GM19467 (cell line): Measurements from ENCODE around the gene RING1.

Source experiments
- ATAC-seq: cut with Tn5 transposase; IDR thresholded peaks from one replicate; pipeline ENCODE4 v1.9.1; 2021; ENCODE audit warnings: mild to moderate bottlenecking, moderate library complexity; ENCODE audit not compliant: unreplicated experiment

RING1 gene

DNA sequence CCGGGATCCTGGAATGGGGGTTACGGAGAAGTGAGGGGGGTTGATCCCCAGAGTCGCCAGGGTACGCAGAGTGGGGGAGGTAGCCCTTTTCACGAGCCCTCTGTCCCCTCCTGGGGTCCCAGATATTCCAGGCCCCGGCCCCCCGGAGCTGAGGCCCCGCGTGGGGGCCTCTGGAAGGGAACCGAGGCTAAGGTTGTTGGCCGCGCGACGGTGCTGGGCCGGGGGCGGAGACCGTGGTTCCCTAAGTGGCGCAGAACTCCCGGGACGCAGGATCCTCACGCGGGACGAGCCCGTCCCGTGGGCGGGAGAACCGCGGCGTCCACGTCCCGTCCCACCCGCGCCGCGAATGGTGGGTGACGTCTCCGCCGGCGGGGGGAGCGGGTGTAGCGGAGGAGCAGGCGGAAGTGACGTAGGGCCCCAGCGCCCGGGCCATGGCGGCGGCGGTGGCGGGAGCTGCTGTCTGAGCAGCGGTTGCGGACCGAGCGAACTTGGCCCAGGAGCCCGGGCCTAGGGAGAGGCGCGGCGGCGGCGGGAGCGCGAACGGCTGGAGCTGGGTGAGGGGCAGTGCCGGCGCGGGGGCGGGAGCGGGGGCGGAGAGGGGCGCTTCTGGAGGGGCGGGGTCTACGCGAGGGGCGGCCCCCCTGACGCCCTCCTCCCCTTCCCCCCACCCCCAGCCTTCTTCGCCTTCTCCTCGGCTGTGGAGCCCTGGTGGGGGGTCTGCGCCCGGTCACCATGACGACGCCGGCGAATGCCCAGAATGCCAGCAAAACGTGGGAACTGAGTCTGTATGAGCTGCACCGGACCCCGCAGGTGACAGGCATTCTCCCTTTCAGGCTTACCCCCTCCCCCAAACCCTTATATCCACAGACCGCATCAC lies at the start of gene RING1:
Gene RING1 (plus strand): TSS at position 410 of the 877 bp plus-strand sequence. CDS start 323 bp downstream, at position 733.
- peak; percentile 46 for ATAC-seq

DNA sequence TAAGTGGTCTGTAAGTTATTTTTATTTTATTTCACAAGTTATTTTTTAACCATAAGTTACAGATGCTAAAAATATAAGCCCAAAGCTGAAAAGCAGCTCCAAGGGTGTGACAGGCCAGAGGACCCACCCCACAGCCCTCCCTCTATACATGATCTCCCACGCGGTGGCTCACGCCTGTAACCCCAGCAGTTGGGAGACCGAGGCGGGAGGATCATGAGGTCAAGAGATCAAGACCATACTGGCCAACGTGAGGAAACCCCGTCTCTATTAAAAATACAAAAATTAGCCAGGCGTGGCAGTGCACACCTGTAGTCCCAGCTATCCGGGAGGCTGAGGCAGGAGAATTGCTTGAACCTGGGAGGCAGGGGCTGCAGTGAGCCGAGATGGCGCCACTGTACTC lies 48.2 kb upstream of the RING1 start:
- ATAC-seq: no peak

DNA sequence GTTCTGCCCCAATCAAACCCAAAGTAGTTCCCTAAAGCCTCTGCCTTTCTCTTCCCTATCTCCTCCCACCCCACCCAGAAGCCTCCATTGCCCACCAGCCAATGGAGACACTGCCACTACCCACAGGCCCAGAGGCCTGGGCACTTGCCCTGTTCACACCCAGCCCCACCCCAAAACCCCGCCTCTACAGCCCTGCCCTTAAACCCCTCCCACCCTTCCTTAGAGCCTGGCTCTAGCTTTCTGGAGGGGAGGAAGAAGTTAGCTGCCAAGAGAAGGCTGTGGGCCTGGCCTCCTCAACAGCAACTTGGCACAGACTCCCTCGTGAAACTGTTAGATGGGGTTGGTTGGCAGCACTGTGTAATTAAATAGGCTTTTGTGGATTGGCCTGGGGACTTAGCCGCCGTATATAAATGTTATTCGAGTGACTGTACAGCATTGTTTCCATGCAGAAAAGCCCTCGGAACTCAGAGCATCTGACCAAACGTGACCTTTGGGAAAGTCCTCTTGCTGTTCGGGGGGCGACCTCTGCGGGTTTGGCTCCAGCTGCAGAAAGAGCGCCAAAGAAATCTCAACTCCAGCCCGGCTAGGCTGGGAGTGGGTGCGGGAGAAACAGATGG lies 47.5 kb upstream of the RING1 start:
- no peak for ATAC-seq

DNA sequence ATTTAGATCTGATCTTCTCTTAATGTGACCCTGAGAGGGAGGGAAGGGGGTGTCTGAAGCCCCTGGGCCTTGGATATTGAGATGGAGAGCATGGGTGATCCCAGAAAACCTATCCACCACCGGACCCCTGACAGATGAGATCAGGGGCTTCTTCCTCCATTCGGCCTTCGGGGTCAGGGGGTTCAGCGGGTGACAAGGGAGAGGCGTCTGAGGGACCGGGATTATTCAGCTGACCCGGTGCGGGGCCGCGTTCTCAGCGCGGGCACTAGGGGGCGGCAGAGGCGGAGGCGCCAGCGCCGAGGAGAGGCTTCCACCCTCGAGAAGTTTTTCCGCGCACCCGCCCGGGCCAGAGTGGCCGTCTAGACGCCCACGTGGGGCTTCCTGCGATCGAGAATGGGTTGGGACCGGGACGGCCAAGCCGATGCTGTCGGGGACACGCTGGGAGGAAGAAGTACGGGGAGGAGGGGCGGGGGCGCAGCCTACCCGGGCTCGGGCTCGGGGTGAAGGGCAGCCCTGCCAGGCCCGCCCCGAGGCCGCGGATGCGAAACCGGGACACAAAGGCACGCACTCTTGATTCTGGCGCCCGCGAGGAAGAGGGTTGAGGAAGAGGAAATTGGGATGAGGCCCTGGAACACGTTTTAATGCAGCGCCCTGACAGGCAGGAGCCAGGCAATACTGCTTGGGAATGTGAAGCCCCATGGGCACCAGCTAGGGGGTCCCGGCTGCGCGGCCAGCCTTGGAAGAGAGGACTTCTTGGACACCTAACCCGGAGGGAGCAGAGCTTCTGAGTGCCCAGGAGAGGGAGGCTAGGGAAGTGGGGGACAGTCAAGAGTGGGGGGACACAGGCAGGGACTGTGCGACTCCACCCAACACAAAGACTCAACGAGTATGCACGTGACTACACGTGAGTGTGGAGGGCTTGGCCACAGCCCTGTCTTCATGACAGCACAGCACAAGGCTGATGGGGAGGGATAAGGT lies 46.7 kb upstream of the RING1 start:
- peak; percentile 60 for ATAC-seq

DNA sequence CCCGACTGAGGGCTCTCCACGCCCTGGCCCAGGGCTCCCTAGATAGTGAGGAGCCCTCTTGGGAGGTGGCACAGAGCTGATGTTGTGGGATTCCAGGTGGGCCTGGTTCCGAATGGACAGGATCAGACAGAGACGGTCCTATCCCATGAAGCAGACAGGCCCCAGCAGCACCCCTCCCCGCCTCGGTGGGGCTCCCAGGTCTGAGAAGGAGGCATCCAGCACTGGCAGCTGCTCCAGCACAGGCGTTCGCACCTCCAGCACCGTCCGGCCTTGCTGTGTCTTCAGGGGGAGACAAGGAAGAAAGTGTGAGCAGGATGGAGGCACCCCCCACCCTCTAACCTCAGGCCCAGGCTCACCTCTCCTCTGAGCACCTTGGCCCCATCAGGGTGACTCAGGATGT lies 44.8 kb upstream of the RING1 start:
- no peak for ATAC-seq

GRCh38 chr6:33164176-33164575 lies 44.1 kb upstream of the RING1 start:
- no peak for ATAC-seq

GRCh38 chr6:33164665-33165373 lies 43.5 kb upstream of the RING1 start:
- ATAC-seq: no peak

DNA sequence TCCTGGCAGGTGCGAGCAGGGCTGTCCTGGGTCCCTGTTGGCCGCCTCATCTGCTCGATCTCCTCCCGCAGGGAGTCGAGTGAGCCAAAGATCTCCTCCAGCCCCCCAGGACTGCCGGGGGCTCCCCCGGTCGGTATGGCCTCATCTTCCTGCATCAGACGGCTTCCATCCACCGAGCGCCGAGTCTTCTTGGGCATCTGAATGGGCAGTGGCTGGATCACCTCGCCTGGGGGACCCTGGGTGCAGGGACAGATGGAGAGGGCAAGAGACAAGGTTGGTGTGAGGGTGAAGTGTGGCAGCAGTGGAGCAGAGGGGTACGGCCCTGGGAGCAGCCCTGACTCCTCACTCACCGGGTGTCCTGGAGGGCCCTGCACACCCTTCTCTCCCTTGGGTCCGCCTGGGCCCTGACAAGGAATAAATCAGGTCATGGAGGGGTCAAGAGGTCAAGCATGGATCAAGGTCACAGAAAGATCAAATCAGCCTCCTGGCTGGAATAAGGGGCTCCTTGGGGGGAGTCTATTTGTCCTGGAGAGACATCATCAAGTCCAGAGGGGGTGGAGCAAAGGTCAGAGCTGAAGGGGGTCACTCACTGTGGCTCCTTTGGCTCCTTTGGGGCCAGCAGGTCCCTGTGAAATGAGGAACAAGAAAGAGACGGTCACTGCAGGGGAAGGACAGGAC lies 42.6 kb upstream of the RING1 start:
- no peak for ATAC-seq

GRCh38 chr6:33166363-33166762 lies 41.9 kb upstream of the RING1 start:
- ATAC-seq: no peak

DNA sequence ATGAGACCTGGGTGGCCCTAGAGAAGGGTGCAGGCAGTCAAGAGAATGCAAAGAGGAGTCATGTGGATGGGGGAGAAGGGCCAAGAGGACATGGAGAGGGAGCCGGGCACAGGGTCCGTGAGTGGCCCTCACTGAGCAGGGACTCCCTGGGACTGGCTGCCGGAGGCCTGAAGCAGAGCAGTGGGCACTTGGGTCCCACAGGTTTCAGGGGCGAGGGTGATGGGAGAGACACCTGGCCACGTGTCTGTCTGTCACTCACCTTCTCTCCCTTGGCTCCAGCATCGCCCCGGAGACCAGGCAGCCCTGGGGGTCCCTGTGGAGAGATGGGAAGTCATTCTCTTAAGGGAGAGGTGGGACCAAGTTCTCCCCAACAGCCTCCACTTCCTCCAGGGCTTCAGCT lies 41.5 kb upstream of the RING1 start:
- no peak for ATAC-seq

DNA sequence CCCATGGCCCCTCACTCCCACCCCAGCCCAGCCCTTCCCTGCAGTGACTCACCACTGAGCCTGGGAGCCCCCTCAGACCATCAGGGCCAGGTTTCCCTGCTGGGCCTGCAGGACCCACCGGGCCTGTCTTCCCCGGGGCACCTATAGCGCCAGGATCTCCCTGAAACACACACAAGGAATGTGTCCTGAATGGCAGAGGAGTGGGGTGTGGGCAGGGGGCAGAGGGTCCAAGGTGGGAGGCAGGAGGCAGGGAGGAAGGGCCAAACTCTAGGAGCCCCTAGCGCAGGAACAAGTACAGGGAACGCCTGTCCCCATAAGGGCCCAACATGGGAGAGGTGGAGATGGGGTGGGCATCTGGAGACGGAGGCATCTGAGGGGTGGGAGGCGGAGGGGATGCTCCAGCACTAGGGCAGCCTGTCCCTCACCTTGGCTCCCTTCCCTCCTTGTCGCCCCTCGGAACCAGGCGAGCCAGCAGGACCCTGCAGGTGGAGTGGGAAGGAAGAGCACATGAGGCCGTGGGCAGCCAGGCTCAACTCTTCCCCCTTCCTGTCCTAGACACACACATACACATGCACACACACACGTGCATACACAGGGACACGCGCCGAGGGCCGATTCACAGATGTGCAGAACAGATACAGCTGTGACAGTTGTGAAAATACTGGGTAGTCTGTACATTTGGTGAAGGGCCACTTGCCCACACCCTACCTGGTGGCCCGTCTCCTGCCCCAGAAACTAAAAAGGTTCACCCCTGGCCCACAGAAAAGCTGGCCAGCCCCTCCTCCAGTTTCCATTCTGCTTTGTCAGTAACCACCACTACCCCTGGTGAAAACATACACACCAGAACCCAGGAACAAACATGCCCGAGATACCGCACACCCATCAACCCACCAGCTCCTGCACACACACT lies 40.7 kb upstream of the RING1 start:
- ATAC-seq: no peak

- ATAC-seq: no peak
These were observed 40.1 kb upstream of the RING1 start for GRCh38 chr6:33168284-33168601.

DNA sequence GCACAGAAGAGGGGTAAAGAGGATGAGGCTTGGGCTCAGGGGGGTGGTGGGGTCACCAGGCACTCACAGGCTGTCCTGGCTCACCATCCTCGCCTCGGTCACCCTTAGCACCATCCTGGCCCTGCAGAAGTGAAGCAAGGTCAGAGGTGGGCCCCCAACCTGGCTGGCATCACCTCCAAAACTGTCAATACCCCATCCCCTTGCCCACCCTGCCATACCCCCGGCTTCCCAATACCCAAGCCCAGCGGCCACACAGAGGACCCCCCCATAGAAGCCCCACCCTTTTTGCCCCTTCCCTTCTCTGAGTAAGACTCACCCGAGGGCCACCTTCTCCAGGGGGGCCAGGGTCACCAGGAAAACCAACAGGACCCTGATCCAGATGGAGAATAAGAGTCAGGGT lies 39.7 kb upstream of the RING1 start:
- ATAC-seq: no peak

DNA sequence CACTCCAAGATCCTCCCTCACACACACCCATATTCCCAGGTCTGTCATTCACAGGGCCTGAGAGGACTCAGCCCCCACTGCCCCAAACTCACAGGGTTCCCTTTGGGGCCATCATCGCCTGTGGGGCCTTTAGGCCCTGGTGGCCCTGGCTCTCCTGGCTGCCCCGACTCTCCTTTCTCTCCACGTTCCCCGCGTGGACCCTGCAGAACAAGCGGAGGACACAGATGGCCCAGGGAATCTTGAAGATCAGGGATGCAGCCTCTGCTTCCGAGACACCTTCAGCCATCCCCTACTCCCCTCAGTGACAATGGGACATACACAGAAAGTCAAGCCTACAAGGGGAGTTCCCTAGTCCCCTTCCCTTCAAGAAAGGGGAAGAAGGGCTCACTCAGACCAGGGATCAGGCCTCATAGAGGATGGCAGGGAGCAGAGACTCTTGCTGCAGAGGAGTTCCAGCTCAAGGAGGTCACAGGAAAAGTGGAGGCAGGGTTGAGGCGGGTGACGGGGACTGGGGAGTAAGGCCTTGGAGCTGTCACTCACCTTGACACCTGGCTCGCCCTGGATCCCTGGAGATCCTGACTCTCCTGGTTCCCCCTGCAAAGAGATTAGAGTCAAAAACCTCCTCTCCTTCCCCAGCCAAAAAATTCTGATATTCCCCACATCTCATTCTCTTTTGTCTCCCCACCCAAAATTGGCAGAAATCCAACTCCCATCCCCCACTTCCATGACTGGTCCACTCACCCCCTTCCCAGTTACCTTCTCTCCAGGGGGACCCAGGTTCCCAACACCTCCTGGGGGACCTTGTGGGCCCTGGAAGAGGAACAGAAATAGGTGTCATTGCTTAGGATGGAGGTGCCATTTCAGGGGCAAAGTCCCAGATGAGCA lies 38.8 kb upstream of the RING1 start:
- ATAC-seq: no peak

- ATAC-seq: no peak
These were observed 37.9 kb upstream of the RING1 start for GRCh38 chr6:33170176-33171015.

GRCh38 chr6:33171016-33171879 lies 37.1 kb upstream of the RING1 start:
- ATAC-seq: no peak
